Measurements from ENCODE around the gene NHLRC3. TPM values are rescaled to one million over a fixed set of nuclear protein-coding genes. Genes with fewer than 3 reads are reported as not detected.

Gene NHLRC3
- total and polyA plus RNA-seq, 9 of the 15 experiments (the other 6 are each of a cell fraction or from before 2014, with no cell fraction given), result 5.5 to 15.3 (median 9.0) TPM

GRCh38 chr13:38998739-38999138 is 39.5 kb upstream of the NHLRC3 start (continued):
- TF ChIP-seq MITF (IDR thresholded peaks at IDR 0.05), result peak; percentile 88
- TF ChIP-seq ZNF766 (CRISPR knock-in tag; conservative IDR thresholded peaks at IDR 0.05), result 0 out of 2 replicates have a peak, but pooled peaks have one; percentile 46
- peak; percentile 93 for TF ChIP-seq SMAD4 (CRISPR knock-in tag; conservative IDR thresholded peaks at IDR 0.05)
- no peak for TF ChIP-seq HSF4 (CRISPR knock-in tag; IDR thresholded peaks at IDR 0.05; ENCODE audit: borderline replicate concordance)
- TF ChIP-seq RNF2 (IDR thresholded peaks at IDR 0.05), result 0 out of 2 replicates have a peak, but pooled peaks have one; percentile 43
- TF ChIP-seq POU5F1 (IDR thresholded peaks at IDR 0.05; ENCODE audit: borderline replicate concordance, low read depth, low read length, partially characterized antibody), result no peak
- TF ChIP-seq ZNF589 (CRISPR knock-in tag; IDR thresholded peaks at IDR 0.05; ENCODE audit: low read depth), result 0 out of 2 replicates have a peak, but pooled peaks have one; percentile 49
- TF ChIP-seq CBX5 (IDR thresholded peaks at IDR 0.05; ENCODE audit: borderline replicate concordance, low read depth), result 0 out of 2 replicates have a peak, but pooled peaks have one; percentile 9
- TF ChIP-seq POLR2AphosphoS5 (IDR thresholded peaks at IDR 0.05; ENCODE audit: control insufficient read depth, insufficient read depth, low read depth, low read length), result peak; percentile 92
- no peak for TF ChIP-seq CHAMP1 (IDR thresholded peaks at IDR 0.05)
- peak; percentile 90 for TF ChIP-seq SMARCA4 (IDR thresholded peaks at IDR 0.05)
- TF ChIP-seq ARID2 (IDR thresholded peaks at IDR 0.05), result no peak
- TF ChIP-seq NCOA1 (IDR thresholded peaks at IDR 0.05; ENCODE audit: low read depth), result peak; percentile 45; the same call in 1 of the 2 replicates
- TF ChIP-seq HDAC3 (IDR thresholded peaks at IDR 0.05; ENCODE audit: borderline replicate concordance, partially characterized antibody), result peak; percentile 75
- peak in 1 of 2 experiments; percentile 51; a peak in 1 of 4 replicates for TF ChIP-seq RCOR1 (IDR thresholded peaks at IDR 0.05; ENCODE audit: borderline replicate concordance in 1 of 2, low read depth in 2 of 2, low read length in 2 of 2)
- TF ChIP-seq HDAC2 (IDR thresholded peaks at IDR 0.05), result peak; percentile 56; the same call in 1 of the 2 replicates
- peak; percentile 54 for TF ChIP-seq MEIS2 (IDR thresholded peaks at IDR 0.05; ENCODE audit: partially characterized antibody)
- TF ChIP-seq FOS (IDR thresholded peaks at IDR 0.05; ENCODE audit: extremely low read depth, insufficient read length), result no peak
- no peak for TF ChIP-seq ILK (tag; IDR thresholded peaks at IDR 0.05; ENCODE audit: borderline replicate concordance, low read depth)
- TF ChIP-seq PML (IDR thresholded peaks at IDR 0.05; ENCODE audit: low read length), result peak; percentile 94
- no peak for TF ChIP-seq CREBBP (IDR thresholded peaks at IDR 0.05; ENCODE audit: low read depth, low read length)
- TF ChIP-seq ETS1 (conservative IDR thresholded peaks at IDR 0.05; ENCODE audit: control insufficient read depth, low read depth, low read length), result 0 out of 2 replicates have a peak, but pooled peaks have one; percentile 27
- TF ChIP-seq ZNF444 (CRISPR knock-in tag; IDR thresholded peaks at IDR 0.05), result no peak
- TF ChIP-seq FOXM1 (IDR thresholded peaks at IDR 0.05; ENCODE audit: low read depth), result peak; percentile 82
- no peak for TF ChIP-seq FOXM1 (CRISPR knock-in tag; IDR thresholded peaks at IDR 0.05; ENCODE audit: low read depth)
- TF ChIP-seq TEAD4 (IDR thresholded peaks at IDR 0.05; ENCODE audit: low read length), result peak; percentile 98
- no peak for TF ChIP-seq TEAD4 (CRISPR knock-in tag; IDR thresholded peaks at IDR 0.05; ENCODE audit: borderline replicate concordance)
